ENCODE results near the gene SH3RF1. TPM values are rescaled to one million over a fixed set of nuclear protein-coding genes. Genes with fewer than 3 reads are reported as not detected.

SH3RF1 gene
- total and polyA plus RNA-seq, 2 of the 13 experiments (the other 11 are each of a cell fraction or from before 2014, with no cell fraction given): 3.1 to 3.2 TPM

- CTCF ChIA-PET (ENCODE audit: low intra/inter-chr PET ratio, low total read pairs): no interaction called here
- Histone ChIP-seq H3K4me1 (ENCODE audit: insufficient read depth, low read length) (no peaks in the 10 kb centered on the region), H2AFZ (ENCODE audit: low read length) (no peak overlapping the region), H3K4me2 (ENCODE audit: low read depth, low read length) (no peak overlapping the region), H3K4me3 (replicated peaks in 1 of 3; ENCODE audit: insufficient read depth in 1 of 3, low read depth in 2 of 3, low read length in 3 of 3) (no peak overlapping the region), H3K79me2 (ENCODE audit: insufficient read depth, low read length) (no peaks in the 10 kb centered on the region), H3K9me3 (ENCODE audit: low read length) (no peaks in the 10 kb centered on the region), H3K9ac (ENCODE audit: insufficient read depth, low read depth, low read length) (no peak overlapping the region), H3K36me3 (replicated peaks in 1 of 2; ENCODE audit: control insufficient read depth in 1 of 2, insufficient read depth in 2 of 2, low read length in 2 of 2) (peaks cover 7 to 16% of the 10 kb centered on the region in 2 experiments; a peak in 3 of 5 replicates), H3K27me3 (ENCODE audit: control insufficient read depth in 1 of 2, insufficient read depth in 2 of 2, low read length in 2 of 2) (no peaks in the 10 kb centered on the region), H3K27ac (ENCODE audit: extremely low read length, insufficient read depth, low read length) (no peak overlapping the region), H4K20me1 (ENCODE audit: insufficient read depth, low read length) (no peaks in the 10 kb centered on the region)
- no peak for DNase-seq (ENCODE audit: low spot score)
- TF ChIP-seq SETDB1 (CRISPR knock-in tag; IDR thresholded peaks at IDR 0.05; ENCODE audit: borderline replicate concordance) (no peak), SP5 (CRISPR knock-in tag; IDR thresholded peaks at IDR 0.05; ENCODE audit: borderline replicate concordance, low read depth) (no peak), ZNF260 (CRISPR knock-in tag; IDR thresholded peaks at IDR 0.05; ENCODE audit: borderline replicate concordance, low read depth) (no peak), SRSF4 (IDR thresholded peaks at IDR 0.05; ENCODE audit: low read depth, low read length, poor library complexity, severe bottlenecking) (no peak), MBD4 (IDR thresholded peaks at IDR 0.05; ENCODE audit: borderline replicate concordance, low read length) (no peak), ZNF720 (CRISPR knock-in tag; IDR thresholded peaks at IDR 0.05) (no peak), NCOR1 (IDR thresholded peaks at IDR 0.05; ENCODE audit: borderline replicate concordance, low read length) (no peak), ZFP82 (CRISPR knock-in tag; IDR thresholded peaks at IDR 0.05; ENCODE audit: borderline replicate concordance) (no peak)
- POLR2A ChIA-PET: no interaction called here
- in situ Hi-C loops (cut with HindIII; ENCODE audit: extremely low pct_ligation_motif_present, low pct_unique_long_range_greater_than_20kb) (no loop called here), intact Hi-C loops (cut with micrococcal nuclease; ENCODE audit: unreplicated experiment) (no loop called here)
- FAIRE-seq: no peak
- WGBS (ENCODE audit: low lambda C conversion rate): 94% methylated on average over 6 of the region's 6 CpGs
- no peak for ATAC-seq
- BruUV-seq (replicated peaks): no TSS peak
Observed at GRCh38 chr4:169115144-169115896, 155.4 kb downstream of the SH3RF1 start.

All from HepG2 (cell line).